Peyer's patch (tissue), 4 donors: Measurements from ENCODE around the gene INPP1. TPM values are rescaled to one million over a fixed set of nuclear protein-coding genes. Genes with fewer than 3 reads are reported as not detected.

Experiments used
- DNase-seq, 3 donors: peaks; one replicate each; pipeline ENCODE4 v3.0.0-alpha.2; 2017 to 2019
- H3K27ac ChIP-seq, 4 donors: fragments of 200-600 bp; sonication (generic); one replicate each; pipeline ENCODE4 v1.5.1; 2016 to 2019
- H3K27me3 ChIP-seq, 2 donors: fragments of 200-600 bp; sonication (generic); one replicate each; pipeline ENCODE4 v1.5.1; 2019
- H3K36me3 ChIP-seq, 3 donors: fragments of 200-600 bp; sonication (generic); one replicate each; pipeline ENCODE4 v1.5.1; 2016 to 2019
- H3K4me1 ChIP-seq, 4 donors: fragments of 200-600 bp; sonication (generic); one replicate each; pipeline ENCODE4 v1.5.1; 2016 to 2019
- H3K4me3 ChIP-seq, 4 donors: fragments of 200-600 bp; sonication (generic); 1 replicate in 3 of 4; 2 replicates in 1 of 4; pipeline ENCODE4 v1.5.1; 2016 to 2019; ENCODE audit warnings: mild to moderate bottlenecking in 1 of 4
- H3K9me3 ChIP-seq, 4 donors: fragments of 200-600 bp; sonication (generic); one replicate each; pipeline ENCODE4 v1.5.1; 2016 to 2019; ENCODE audit warnings: mild to moderate bottlenecking in 1 of 4
- POLR2A ChIP-seq, 2 donors: fragments of 450-650 bp; IDR thresholded peaks; one replicate each; pipeline ENCODE4 v1.5.1; 2017; ENCODE audit warnings: antibody characterized with exemption in 2 of 2, mild to moderate bottlenecking in 2 of 2, moderate library complexity in 2 of 2
- total RNA-seq, 4 donors: library from RNA; depleted of rRNA; stranded (reverse); fragments of >200 nt; gene quantifications; one replicate each; pipeline ENCODE4 v1.1.0, GENCODE V29; 2016
- TF ChIP-seq, protein P1 (sequence below), 6 experiments: fragments of 450-650 bp in 4 of 6; fragments of 200-600 bp in 2 of 6; sonication (generic) in 1 of 6; IDR thresholded peaks; one replicate each; pipeline ENCODE4 v1.5.1; 2017 to 2019; ENCODE audit warnings: antibody characterized with exemption in 6 of 6, mild to moderate bottlenecking in 3 of 6, moderate library complexity in 1 of 6

The INPP1 gene
- total RNA-seq, 4 donors from 2014 or later: 10.7 to 37.9 (median 32.1) TPM

GRCh38 chr2:190417045-190417842 is 73.9 kb downstream of the INPP1 start:
- Histone ChIP-seq H3K9me3 (no peaks in the 10 kb centered on the region), H3K36me3 (no peaks in the 10 kb centered on the region), H3K27ac (no peak overlapping the region), H3K4me1 (peaks cover 0 to 33% (median 2%) of the 10 kb centered on the region in 4 donors), H3K4me3 (no peak overlapping the region), H3K27me3 (no peaks in the 10 kb centered on the region)
- no peak for TF ChIP-seq POLR2A (IDR thresholded peaks at IDR 0.05)
- TF ChIP-seq, protein P1, sequence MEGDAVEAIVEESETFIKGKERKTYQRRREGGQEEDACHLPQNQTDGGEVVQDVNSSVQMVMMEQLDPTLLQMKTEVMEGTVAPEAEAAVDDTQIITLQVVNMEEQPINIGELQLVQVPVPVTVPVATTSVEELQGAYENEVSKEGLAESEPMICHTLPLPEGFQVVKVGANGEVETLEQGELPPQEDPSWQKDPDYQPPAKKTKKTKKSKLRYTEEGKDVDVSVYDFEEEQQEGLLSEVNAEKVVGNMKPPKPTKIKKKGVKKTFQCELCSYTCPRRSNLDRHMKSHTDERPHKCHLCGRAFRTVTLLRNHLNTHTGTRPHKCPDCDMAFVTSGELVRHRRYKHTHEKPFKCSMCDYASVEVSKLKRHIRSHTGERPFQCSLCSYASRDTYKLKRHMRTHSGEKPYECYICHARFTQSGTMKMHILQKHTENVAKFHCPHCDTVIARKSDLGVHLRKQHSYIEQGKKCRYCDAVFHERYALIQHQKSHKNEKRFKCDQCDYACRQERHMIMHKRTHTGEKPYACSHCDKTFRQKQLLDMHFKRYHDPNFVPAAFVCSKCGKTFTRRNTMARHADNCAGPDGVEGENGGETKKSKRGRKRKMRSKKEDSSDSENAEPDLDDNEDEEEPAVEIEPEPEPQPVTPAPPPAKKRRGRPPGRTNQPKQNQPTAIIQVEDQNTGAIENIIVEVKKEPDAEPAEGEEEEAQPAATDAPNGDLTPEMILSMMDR (IDR thresholded peaks at IDR 0.05): no peak
- no peak for DNase-seq

DNA sequence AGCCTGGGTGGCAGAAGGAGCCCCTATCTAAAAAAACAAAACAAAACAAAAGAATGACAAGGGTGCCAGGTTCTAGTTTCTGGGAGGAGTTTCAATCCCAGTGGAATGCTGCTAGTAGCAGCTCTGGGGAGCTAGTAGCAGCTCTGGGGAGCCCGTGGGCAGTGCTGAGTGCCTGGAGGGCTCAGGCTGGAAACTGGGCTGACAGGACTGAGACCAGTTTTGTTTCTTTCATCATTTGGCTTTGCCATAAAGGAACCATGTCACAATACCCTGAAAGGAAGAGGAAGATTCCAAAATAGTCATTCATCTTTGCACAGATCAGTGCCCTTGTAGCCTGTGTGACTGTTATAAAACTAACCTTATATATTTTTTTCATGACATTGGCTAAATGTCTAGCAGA is 75.3 kb downstream of the INPP1 start:
- no peak overlapping the region for H3K27ac ChIP-seq
- peaks cover 0 to 30% (median 2%) of the 10 kb centered on the region in 4 donors for H3K4me1 ChIP-seq
- no peak for DNase-seq
- no peaks in the 10 kb centered on the region for H3K9me3 ChIP-seq
- H3K27me3 ChIP-seq: no peaks in the 10 kb centered on the region
- TF ChIP-seq, protein P1 (IDR thresholded peaks at IDR 0.05): no peak
- no peak for TF ChIP-seq POLR2A (IDR thresholded peaks at IDR 0.05)
- no peaks in the 10 kb centered on the region for H3K36me3 ChIP-seq
- no peak overlapping the region for H3K4me3 ChIP-seq

DNA sequence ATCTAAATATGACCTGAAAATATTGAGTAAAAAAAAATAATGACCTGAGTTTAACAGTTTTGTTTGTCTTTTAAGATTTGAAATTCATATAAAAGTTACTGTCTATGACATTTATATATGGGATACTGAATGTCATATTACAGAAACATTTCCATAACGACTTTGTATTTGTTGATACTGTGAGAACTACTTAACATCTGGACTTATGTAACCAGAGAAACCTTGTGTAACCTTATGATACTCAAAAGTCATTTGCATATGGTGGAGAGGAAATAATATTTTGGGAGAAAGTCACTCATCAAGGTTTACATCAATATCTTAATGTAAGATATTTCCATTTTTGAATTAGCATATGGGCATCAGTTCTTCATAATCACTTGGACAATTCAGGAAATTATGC is 77.4 kb downstream of the INPP1 start:
- Histone ChIP-seq H3K27me3 (no peaks in the 10 kb centered on the region), H3K4me3 (no peak overlapping the region), H3K4me1 (peaks cover 0 to 13% (median 2%) of the 10 kb centered on the region in 4 donors), H3K9me3 (no peaks in the 10 kb centered on the region), H3K27ac (no peak overlapping the region), H3K36me3 (no peaks in the 10 kb centered on the region)
- TF ChIP-seq, protein P1 (IDR thresholded peaks at IDR 0.05): no peak
- no peak for TF ChIP-seq POLR2A (IDR thresholded peaks at IDR 0.05)
- DNase-seq: no peak

Other genes with a start within 250 kb of the INPP1 start
- gene HIBCH, start 23.8 kb upstream of the INPP1 start, total RNA-seq: 10 to 100 TPM; 20.0 to 38.8 (median 27.4) TPM
- 100 to 1,000 TPM in 3 of 4 donors, 10 to 100 TPM in 1; 40.4 to 184 (median 119) TPM for gene MFSD6, start 64.8 kb downstream of the INPP1 start, total RNA-seq
- gene NEMP2, start 191.1 kb downstream of the INPP1 start, total RNA-seq: 10 to 100 TPM in 1 of 4 donors, 1 to 10 TPM in 2, under 1 TPM in 1; 0.85 to 11.6 (median 1.8) TPM